ENCODE data around the gene NUP50. TPM values are rescaled to one million over a fixed set of nuclear protein-coding genes. Genes with fewer than 3 reads are reported as not detected.

NUP50 gene
- total RNA-seq, 1 donor from 2014 or later, result 44.1 TPM

GRCh38 chr22:45125188-45125587, 38.5 kb upstream of the NUP50 start:
- H3K36me3 Mint-ChIP-seq (ENCODE audit: unreplicated experiment), result no peaks in the 10 kb centered on the region
- no peaks in the 10 kb centered on the region for H3K9me3 Mint-ChIP-seq (ENCODE audit: unreplicated experiment)
- DNase-seq (ENCODE audit: extremely low spot score, unreplicated experiment), result no peak
- peaks cover 19% of the 10 kb centered on the region for H3K27me3 Mint-ChIP-seq (ENCODE audit: unreplicated experiment)
- peaks cover 9% of the 10 kb centered on the region for H3K4me1 Mint-ChIP-seq (ENCODE audit: unreplicated experiment)
- no peak overlapping the region for H3K4me3 Mint-ChIP-seq (ENCODE audit: unreplicated experiment)
- TF ChIP-seq CTCF (IDR thresholded peaks at IDR 0.05), result no peak
- no peak overlapping the region for H3K27ac Mint-ChIP-seq (ENCODE audit: unreplicated experiment)

- Mint-ChIP-seq H3K27me3 (ENCODE audit: unreplicated experiment) (peaks cover 17% of the 10 kb centered on the region), H3K36me3 (ENCODE audit: unreplicated experiment) (peaks cover 9% of the 10 kb centered on the region), H3K9me3 (ENCODE audit: unreplicated experiment) (no peaks in the 10 kb centered on the region), H3K4me1 (ENCODE audit: unreplicated experiment) (peaks cover 9% of the 10 kb centered on the region), H3K27ac (ENCODE audit: unreplicated experiment) (no peak overlapping the region), H3K4me3 (ENCODE audit: unreplicated experiment) (no peak overlapping the region)
- TF ChIP-seq CTCF (IDR thresholded peaks at IDR 0.05), result no peak
- no peak for DNase-seq (ENCODE audit: extremely low spot score, unreplicated experiment)
Observed at GRCh38 chr22:45127866-45128265, 35.9 kb upstream of the NUP50 start.

- Mint-ChIP-seq H3K4me3 (ENCODE audit: unreplicated experiment) (no peak overlapping the region), H3K27me3 (ENCODE audit: unreplicated experiment) (peaks cover 10% of the 10 kb centered on the region), H3K4me1 (ENCODE audit: unreplicated experiment) (peaks cover 9% of the 10 kb centered on the region), H3K27ac (ENCODE audit: unreplicated experiment) (no peak overlapping the region), H3K36me3 (ENCODE audit: unreplicated experiment) (peaks cover 21% of the 10 kb centered on the region), H3K9me3 (ENCODE audit: unreplicated experiment) (peaks cover 5% of the 10 kb centered on the region)
- no peak for TF ChIP-seq CTCF (IDR thresholded peaks at IDR 0.05)
- DNase-seq (ENCODE audit: extremely low spot score, unreplicated experiment), result no peak
Observed at GRCh38 chr22:45129703-45130524, 33.8 kb upstream of the NUP50 start.

GRCh38 chr22:45130891-45131290, 32.8 kb upstream of the NUP50 start:
- H3K27me3 Mint-ChIP-seq (ENCODE audit: unreplicated experiment), result peaks cover 4% of the 10 kb centered on the region
- H3K9me3 Mint-ChIP-seq (ENCODE audit: unreplicated experiment), result peaks cover 5% of the 10 kb centered on the region
- H3K4me3 Mint-ChIP-seq (ENCODE audit: unreplicated experiment), result no peak overlapping the region
- TF ChIP-seq CTCF (IDR thresholded peaks at IDR 0.05), result no peak
- no peak overlapping the region for H3K27ac Mint-ChIP-seq (ENCODE audit: unreplicated experiment)
- H3K4me1 Mint-ChIP-seq (ENCODE audit: unreplicated experiment), result peaks cover 5% of the 10 kb centered on the region
- H3K36me3 Mint-ChIP-seq (ENCODE audit: unreplicated experiment), result peaks cover 21% of the 10 kb centered on the region
- DNase-seq (ENCODE audit: extremely low spot score, unreplicated experiment), result no peak

- peaks cover 1% of the 10 kb centered on the region for H3K27me3 Mint-ChIP-seq (ENCODE audit: unreplicated experiment)
- peaks cover 5% of the 10 kb centered on the region for H3K9me3 Mint-ChIP-seq (ENCODE audit: unreplicated experiment)
- peaks cover 5% of the 10 kb centered on the region for H3K4me1 Mint-ChIP-seq (ENCODE audit: unreplicated experiment)
- no peak overlapping the region for H3K27ac Mint-ChIP-seq (ENCODE audit: unreplicated experiment)
- no peak for TF ChIP-seq CTCF (IDR thresholded peaks at IDR 0.05)
- H3K36me3 Mint-ChIP-seq (ENCODE audit: unreplicated experiment), result peaks cover 21% of the 10 kb centered on the region
- DNase-seq (ENCODE audit: extremely low spot score, unreplicated experiment), result no peak
- no peak overlapping the region for H3K4me3 Mint-ChIP-seq (ENCODE audit: unreplicated experiment)
Observed at GRCh38 chr22:45131749-45132148, 32.0 kb upstream of the NUP50 start.
